Measurements from ENCODE around the gene FXYD2.

The FXYD2 gene

DNA sequence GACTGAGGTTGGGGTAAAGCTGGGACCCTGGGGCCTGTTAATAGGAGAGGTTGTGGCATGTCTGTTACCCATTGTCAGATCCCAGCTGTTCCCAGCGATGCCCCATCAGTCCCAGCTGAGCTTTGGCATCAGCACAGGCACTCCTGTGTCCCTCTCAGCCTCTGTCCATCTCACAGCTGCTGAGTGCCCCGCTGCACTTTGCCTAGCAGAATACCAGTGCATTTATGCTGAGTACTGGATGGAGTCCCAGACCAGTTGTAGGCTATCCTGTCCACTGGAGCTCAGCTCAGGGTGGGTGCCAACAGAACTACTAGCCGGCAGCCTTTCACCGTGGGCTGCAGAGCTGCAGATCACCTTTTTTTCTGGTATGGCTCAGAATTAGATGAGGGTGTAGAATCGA, 42.0 kb upstream of the FXYD2 start:
- TF ChIP-seq ZBTB7A (IDR thresholded peaks at IDR 0.05; ENCODE audit: low read depth) (no peak), TEAD4 (IDR thresholded peaks at IDR 0.05) (no peak), NFIC (IDR thresholded peaks at IDR 0.05) (no peak), CREB1 (IDR thresholded peaks at IDR 0.05; ENCODE audit: low read depth) (no peak), EGR1 (IDR thresholded peaks at IDR 0.05) (no peak), TAF1 (IDR thresholded peaks at IDR 0.05; ENCODE audit: low read depth) (no peak), RAD21 (IDR thresholded peaks at IDR 0.05; ENCODE audit: low read depth) (no peak), YY1 (IDR thresholded peaks at IDR 0.05; ENCODE audit: low read depth) (no peak), TCF12 (IDR thresholded peaks at IDR 0.05; ENCODE audit: low read depth) (no peak), EP300 (IDR thresholded peaks at IDR 0.05; ENCODE audit: borderline replicate concordance) (no peak), FOXM1 (IDR thresholded peaks at IDR 0.05; ENCODE audit: borderline replicate concordance, low read depth) (no peak)
- TF ChIP-seq, protein P1, sequence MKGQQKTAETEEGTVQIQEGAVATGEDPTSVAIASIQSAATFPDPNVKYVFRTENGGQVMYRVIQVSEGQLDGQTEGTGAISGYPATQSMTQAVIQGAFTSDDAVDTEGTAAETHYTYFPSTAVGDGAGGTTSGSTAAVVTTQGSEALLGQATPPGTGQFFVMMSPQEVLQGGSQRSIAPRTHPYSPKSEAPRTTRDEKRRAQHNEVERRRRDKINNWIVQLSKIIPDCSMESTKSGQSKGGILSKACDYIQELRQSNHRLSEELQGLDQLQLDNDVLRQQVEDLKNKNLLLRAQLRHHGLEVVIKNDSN (IDR thresholded peaks at IDR 0.05): no peak
- TF ChIP-seq, protein P2, sequence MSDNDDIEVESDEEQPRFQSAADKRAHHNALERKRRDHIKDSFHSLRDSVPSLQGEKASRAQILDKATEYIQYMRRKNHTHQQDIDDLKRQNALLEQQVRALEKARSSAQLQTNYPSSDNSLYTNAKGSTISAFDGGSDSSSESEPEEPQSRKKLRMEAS (IDR thresholded peaks at IDR 0.05): no peak
- TF ChIP-seq, protein P3, sequence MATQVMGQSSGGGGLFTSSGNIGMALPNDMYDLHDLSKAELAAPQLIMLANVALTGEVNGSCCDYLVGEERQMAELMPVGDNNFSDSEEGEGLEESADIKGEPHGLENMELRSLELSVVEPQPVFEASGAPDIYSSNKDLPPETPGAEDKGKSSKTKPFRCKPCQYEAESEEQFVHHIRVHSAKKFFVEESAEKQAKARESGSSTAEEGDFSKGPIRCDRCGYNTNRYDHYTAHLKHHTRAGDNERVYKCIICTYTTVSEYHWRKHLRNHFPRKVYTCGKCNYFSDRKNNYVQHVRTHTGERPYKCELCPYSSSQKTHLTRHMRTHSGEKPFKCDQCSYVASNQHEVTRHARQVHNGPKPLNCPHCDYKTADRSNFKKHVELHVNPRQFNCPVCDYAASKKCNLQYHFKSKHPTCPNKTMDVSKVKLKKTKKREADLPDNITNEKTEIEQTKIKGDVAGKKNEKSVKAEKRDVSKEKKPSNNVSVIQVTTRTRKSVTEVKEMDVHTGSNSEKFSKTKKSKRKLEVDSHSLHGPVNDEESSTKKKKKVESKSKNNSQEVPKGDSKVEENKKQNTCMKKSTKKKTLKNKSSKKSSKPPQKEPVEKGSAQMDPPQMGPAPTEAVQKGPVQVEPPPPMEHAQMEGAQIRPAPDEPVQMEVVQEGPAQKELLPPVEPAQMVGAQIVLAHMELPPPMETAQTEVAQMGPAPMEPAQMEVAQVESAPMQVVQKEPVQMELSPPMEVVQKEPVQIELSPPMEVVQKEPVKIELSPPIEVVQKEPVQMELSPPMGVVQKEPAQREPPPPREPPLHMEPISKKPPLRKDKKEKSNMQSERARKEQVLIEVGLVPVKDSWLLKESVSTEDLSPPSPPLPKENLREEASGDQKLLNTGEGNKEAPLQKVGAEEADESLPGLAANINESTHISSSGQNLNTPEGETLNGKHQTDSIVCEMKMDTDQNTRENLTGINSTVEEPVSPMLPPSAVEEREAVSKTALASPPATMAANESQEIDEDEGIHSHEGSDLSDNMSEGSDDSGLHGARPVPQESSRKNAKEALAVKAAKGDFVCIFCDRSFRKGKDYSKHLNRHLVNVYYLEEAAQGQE (IDR thresholded peaks at IDR 0.05; ENCODE audit: low read depth): no peak

DNA sequence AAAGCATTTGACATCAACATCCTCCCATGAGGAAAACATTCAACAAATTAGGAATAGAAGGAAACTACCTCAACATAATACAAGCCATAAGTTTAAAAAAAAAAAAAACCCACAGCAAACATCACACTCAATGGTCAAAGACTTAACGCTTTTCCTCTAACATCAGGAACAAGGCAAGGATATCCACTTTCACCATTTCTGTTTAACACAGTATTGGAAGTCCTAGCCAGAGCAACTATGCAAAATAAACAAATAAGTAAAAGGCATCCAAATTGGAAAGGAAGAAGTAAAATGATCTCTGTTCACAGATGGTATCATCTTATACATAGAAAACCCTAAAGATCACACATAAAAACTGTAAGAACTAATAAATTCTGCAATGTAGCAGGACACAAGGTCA, 38.8 kb upstream of the FXYD2 start:
- TF ChIP-seq ZBTB7A (IDR thresholded peaks at IDR 0.05; ENCODE audit: low read depth) (no peak), YY1 (IDR thresholded peaks at IDR 0.05; ENCODE audit: low read depth) (no peak), EP300 (IDR thresholded peaks at IDR 0.05; ENCODE audit: borderline replicate concordance) (no peak), RAD21 (IDR thresholded peaks at IDR 0.05; ENCODE audit: low read depth) (no peak), CEBPB (IDR thresholded peaks at IDR 0.05) (no peak), CREB1 (IDR thresholded peaks at IDR 0.05; ENCODE audit: low read depth) (no peak), EGR1 (IDR thresholded peaks at IDR 0.05) (no peak), NFIC (IDR thresholded peaks at IDR 0.05) (no peak), FOXM1 (IDR thresholded peaks at IDR 0.05; ENCODE audit: borderline replicate concordance, low read depth) (no peak), TAF1 (IDR thresholded peaks at IDR 0.05; ENCODE audit: low read depth) (no peak), TEAD4 (IDR thresholded peaks at IDR 0.05) (no peak), TCF12 (IDR thresholded peaks at IDR 0.05; ENCODE audit: low read depth) (no peak)
- TF ChIP-seq, protein P2 (IDR thresholded peaks at IDR 0.05): no peak
- TF ChIP-seq, protein P3 (IDR thresholded peaks at IDR 0.05; ENCODE audit: low read depth): no peak
- TF ChIP-seq, protein P1 (IDR thresholded peaks at IDR 0.05): no peak

DNA sequence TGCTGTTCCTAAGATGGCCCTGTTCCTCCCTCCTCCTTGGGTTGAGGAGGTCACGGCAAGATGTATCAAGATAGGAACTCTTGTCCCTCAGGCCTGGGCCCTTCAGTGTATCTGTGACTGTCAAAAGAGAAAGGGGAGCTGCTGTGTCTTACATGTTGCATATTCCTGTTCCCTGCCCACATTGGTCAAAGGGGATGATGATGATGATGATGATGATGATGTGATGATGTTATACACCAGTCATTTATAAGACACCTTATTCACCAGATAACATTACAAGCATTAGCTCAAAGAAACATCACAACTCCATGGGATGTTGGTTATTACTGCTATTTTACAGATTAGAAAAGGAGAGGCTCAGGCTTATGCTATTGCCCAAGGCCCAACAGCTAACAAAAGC, 38.2 kb upstream of the FXYD2 start:
- no peak for TF ChIP-seq NFIC (IDR thresholded peaks at IDR 0.05)
- TF ChIP-seq FOXM1 (IDR thresholded peaks at IDR 0.05; ENCODE audit: borderline replicate concordance, low read depth): no peak
- no peak for TF ChIP-seq EP300 (IDR thresholded peaks at IDR 0.05; ENCODE audit: borderline replicate concordance)
- no peak for TF ChIP-seq YY1 (IDR thresholded peaks at IDR 0.05; ENCODE audit: low read depth)
- TF ChIP-seq, protein P1 (IDR thresholded peaks at IDR 0.05): no peak
- TF ChIP-seq, protein P2 (IDR thresholded peaks at IDR 0.05): no peak
- TF ChIP-seq ZBTB7A (IDR thresholded peaks at IDR 0.05; ENCODE audit: low read depth): no peak
- no peak for TF ChIP-seq CREB1 (IDR thresholded peaks at IDR 0.05; ENCODE audit: low read depth)
- TF ChIP-seq EGR1 (IDR thresholded peaks at IDR 0.05): no peak
- TF ChIP-seq TEAD4 (IDR thresholded peaks at IDR 0.05): no peak
- TF ChIP-seq CEBPB (IDR thresholded peaks at IDR 0.05): no peak

DNA sequence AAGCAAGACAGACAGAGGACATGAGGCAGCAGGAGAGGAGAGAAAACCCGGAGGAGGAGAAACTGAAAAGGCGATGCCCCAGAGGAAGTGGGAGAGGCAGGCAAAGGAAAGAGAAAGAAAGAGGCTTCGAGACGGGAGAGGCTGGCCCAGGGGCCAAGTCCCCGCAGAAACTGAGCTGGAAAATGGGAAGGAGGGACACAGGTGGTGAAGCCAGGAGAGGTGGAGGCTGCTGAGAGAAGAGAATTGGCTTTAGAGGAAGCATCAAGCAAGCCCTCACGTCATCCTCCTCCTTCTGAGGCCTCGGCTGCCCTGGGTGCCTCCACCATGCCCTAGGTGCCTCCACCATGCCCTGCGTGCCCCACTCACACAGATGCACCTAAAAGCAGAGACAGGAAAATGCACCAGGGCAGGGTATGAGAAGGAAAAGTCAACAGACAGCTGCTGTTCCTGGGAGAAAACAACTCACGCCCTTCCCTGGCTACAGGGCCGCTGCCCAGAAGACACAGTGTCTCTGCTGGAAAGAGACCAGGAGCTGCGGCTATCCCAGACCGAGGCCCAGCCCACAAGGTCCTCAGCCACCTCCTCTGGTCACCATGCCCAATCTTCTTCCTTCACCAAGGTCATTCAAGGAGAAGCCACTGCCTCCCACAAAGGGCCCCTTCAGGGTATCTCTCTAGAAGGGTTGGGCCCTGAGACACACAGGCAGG, 37.6 kb upstream of the FXYD2 start:
- no peak for TF ChIP-seq TEAD4 (IDR thresholded peaks at IDR 0.05)
- TF ChIP-seq EGR1 (IDR thresholded peaks at IDR 0.05): no peak
- no peak for TF ChIP-seq NFIC (IDR thresholded peaks at IDR 0.05)
